Umbilical cord (tissue), 2 donors: ENCODE measurements around the gene LYPD6. TPM values are rescaled to one million over a fixed set of nuclear protein-coding genes. Genes with fewer than 3 reads are reported as not detected.

Source experiments
- DNase-seq: peaks from one replicate; pipeline ENCODE4 v3.0.0-alpha.2; 2015; ENCODE audit warnings: low spot score
- total RNA-seq: library from RNA; depleted of rRNA; stranded (reverse); fragments of >200 nt; gene quantifications from one replicate; pipeline ENCODE4 v1.2.3, GENCODE V29; 2014; ENCODE audit warnings: low replicate concordance; ENCODE audit not compliant: insufficient read depth

Gene LYPD6
- total RNA-seq, 1 donor from 2014 or later = 22.4 TPM

GRCh38 chr2:149348291-149348690, 17.9 kb downstream of the LYPD6 start:
- DNase-seq = no peak

- no peak for DNase-seq
Observed at GRCh38 chr2:149353421-149353820, 23.0 kb downstream of the LYPD6 start.

GRCh38 chr2:149355716-149356422, 25.5 kb downstream of the LYPD6 start:
- no peak for DNase-seq

- no peak for DNase-seq
Observed at GRCh38 chr2:149357058-149357457, 26.7 kb downstream of the LYPD6 start.

GRCh38 chr2:149360106-149360505, 29.7 kb downstream of the LYPD6 start:
- no peak for DNase-seq

GRCh38 chr2:149363958-149364357, 33.6 kb downstream of the LYPD6 start:
- DNase-seq = peak; percentile 95

- DNase-seq = no peak
Observed at GRCh38 chr2:149364839-149365238, 34.5 kb downstream of the LYPD6 start.

- DNase-seq = peak; percentile 56
Observed at GRCh38 chr2:149365931-149366583, 35.7 kb downstream of the LYPD6 start.

GRCh38 chr2:149370061-149370775, 39.8 kb downstream of the LYPD6 start:
- DNase-seq = no peak

GRCh38 chr2:149371476-149371875, 41.1 kb downstream of the LYPD6 start:
- DNase-seq = no peak

GRCh38 chr2:149375801-149376361, 45.5 kb downstream of the LYPD6 start:
- DNase-seq = peak; percentile 39

- no peak for DNase-seq
Observed at GRCh38 chr2:149380205-149380604, 49.8 kb downstream of the LYPD6 start.

- DNase-seq = peak; percentile 63
Observed at GRCh38 chr2:149383340-149383739, 53.0 kb downstream of the LYPD6 start.

- DNase-seq = no peak
Observed at GRCh38 chr2:149385350-149385749, 55.0 kb downstream of the LYPD6 start.

GRCh38 chr2:149387411-149387810, 57.0 kb downstream of the LYPD6 start:
- no peak for DNase-seq

- no peak for DNase-seq
Observed at GRCh38 chr2:149388120-149388816, 57.9 kb downstream of the LYPD6 start.

GRCh38 chr2:149389506-149390167, 59.2 kb downstream of the LYPD6 start:
- no peak for DNase-seq

- DNase-seq = peak; percentile 77
Observed at GRCh38 chr2:149393614-149394013, 63.2 kb downstream of the LYPD6 start.

GRCh38 chr2:149394864-149395263, 64.5 kb downstream of the LYPD6 start:
- DNase-seq = no peak

- no peak for DNase-seq
Observed at GRCh38 chr2:149399934-149400615, 69.7 kb downstream of the LYPD6 start.

- no peak for DNase-seq
Observed at GRCh38 chr2:149400997-149401396, 70.6 kb downstream of the LYPD6 start.
